NCI-H1417 (cell line): ENCODE measurements around the gene LRMDA.
A peak's percentile ranks its signal among the peaks of the same experiment; 100 is the strongest.

Experiments used
- DNase-seq, 3 experiments: peaks; one replicate each; lab custom pipeline; 2025; lab: John Stamatoyannopoulos, UW

The LRMDA gene

GRCh38 chr10:76086170-76086760, 654.8 kb downstream of the LRMDA start:
- DNase-seq, result no peak

GRCh38 chr10:76086761-76087639, 655.6 kb downstream of the LRMDA start:
- peak in 2 of 3 experiments; percentile 23 to 34 for DNase-seq

GRCh38 chr10:76088008-76088407, 656.6 kb downstream of the LRMDA start:
- DNase-seq, result no peak

- DNase-seq, result peak in 1 of 3 experiments; percentile 24
Measured at GRCh38 chr10:76088980-76089379, 657.6 kb downstream of the LRMDA start.

- peak; percentile 34 to 82 (median 38) for DNase-seq
Measured at GRCh38 chr10:76089556-76090180, 658.2 kb downstream of the LRMDA start.

GRCh38 chr10:76091926-76092325, 660.5 kb downstream of the LRMDA start:
- DNase-seq, result peak in 1 of 3 experiments; percentile 20

- DNase-seq, result no peak
Measured at GRCh38 chr10:76106611-76107010, 675.2 kb downstream of the LRMDA start.

- DNase-seq, result no peak
Measured at GRCh38 chr10:76108563-76109359, 677.3 kb downstream of the LRMDA start.

GRCh38 chr10:76111404-76111803, 680.0 kb downstream of the LRMDA start:
- no peak for DNase-seq

- DNase-seq, result no peak
Measured at GRCh38 chr10:76111986-76112825, 680.8 kb downstream of the LRMDA start.

GRCh38 chr10:76112826-76113150, 681.4 kb downstream of the LRMDA start:
- no peak for DNase-seq

- peak; percentile 12 to 61 (median 18) for DNase-seq
Measured at GRCh38 chr10:76113952-76114351, 682.5 kb downstream of the LRMDA start.

GRCh38 chr10:76114581-76115001, 683.2 kb downstream of the LRMDA start:
- DNase-seq, result peak; percentile 8 to 69 (median 27)

GRCh38 chr10:76115131-76115470, 683.7 kb downstream of the LRMDA start:
- DNase-seq, result no peak

- peak in 1 of 3 experiments; percentile 57 for DNase-seq
Measured at GRCh38 chr10:76115471-76116155, 684.2 kb downstream of the LRMDA start.

- no peak for DNase-seq
Measured at GRCh38 chr10:76116523-76116922, 685.1 kb downstream of the LRMDA start.

GRCh38 chr10:76117949-76118348, 686.5 kb downstream of the LRMDA start:
- no peak for DNase-seq

- DNase-seq, result no peak
Measured at GRCh38 chr10:76119036-76119435, 687.6 kb downstream of the LRMDA start.

GRCh38 chr10:76119515-76119914, 688.1 kb downstream of the LRMDA start:
- DNase-seq, result no peak

- DNase-seq, result no peak
Measured at GRCh38 chr10:76122056-76122455, 690.6 kb downstream of the LRMDA start.

- no peak for DNase-seq
Measured at GRCh38 chr10:76124280-76124679, 692.9 kb downstream of the LRMDA start.
